Hematopoietic multipotent progenitor cell treated with erythropoietin and hydrocortisone succinate and interleukin-3 and kit ligand, for 6 days (in vitro differentiated cells): ENCODE measurements around the gene RNASEH2A.
"Not testable (repeated sequence)": the region's sequence is repeated elsewhere in the genome, so short reads cannot be mapped to it uniquely, and the experiment has no call there.

ENCODE experiments used
- DNase-seq: peaks from one replicate; pipeline ENCODE4 v3.0.0-alpha.2; 2015

The RNASEH2A gene

GRCh38 chr19:12834566-12834943 lies 28.2 kb downstream of the RNASEH2A start, which contains the start of gene RTBDN:
Gene RTBDN, minus strand, starts transcription at chr19:12834579. Its CDS starts 4,600 bp downstream, at chr19:12829979.
- peak; percentile 35 for DNase-seq

- peak; percentile 74 for DNase-seq
Observed at GRCh38 chr19:12834976-12835757, 28.8 kb downstream of the RNASEH2A start.

GRCh38 chr19:12836529-12836863 lies 30.1 kb downstream of the RNASEH2A start:
- no peak for DNase-seq

GRCh38 chr19:12837225-12837624 lies 30.8 kb downstream of the RNASEH2A start:
- DNase-seq = no peak

GRCh38 chr19:12838182-12838885 lies 31.9 kb downstream of the RNASEH2A start, which contains the start of gene MAST1:
Gene MAST1, plus strand, starts transcription at chr19:12838515. Its CDS starts 58 bp downstream, at chr19:12838573.
- peak; percentile 75 for DNase-seq

GRCh38 chr19:12838886-12839756 lies 32.7 kb downstream of the RNASEH2A start:
- peak; percentile 44 for DNase-seq

- peak; percentile 95 for DNase-seq
Observed at GRCh38 chr19:12840091-12841079, 34.0 kb downstream of the RNASEH2A start.

- peak; percentile 78 for DNase-seq
Observed at GRCh38 chr19:12841094-12841493, 34.7 kb downstream of the RNASEH2A start.

GRCh38 chr19:12842511-12842910 lies 36.1 kb downstream of the RNASEH2A start:
- DNase-seq = no peak

- DNase-seq = no peak
Observed at GRCh38 chr19:12843328-12843727, 36.9 kb downstream of the RNASEH2A start.

GRCh38 chr19:12843999-12844732 lies 37.8 kb downstream of the RNASEH2A start:
- no peak for DNase-seq

- DNase-seq = not testable (repeated sequence)
Observed at GRCh38 chr19:12846613-12847012, 40.2 kb downstream of the RNASEH2A start.

GRCh38 chr19:12847159-12848139 lies 41.1 kb downstream of the RNASEH2A start:
- peak; percentile 78 for DNase-seq

GRCh38 chr19:12856653-12857052 lies 50.3 kb downstream of the RNASEH2A start:
- DNase-seq = peak; percentile 74

GRCh38 chr19:12858041-12858928 lies 51.9 kb downstream of the RNASEH2A start:
- DNase-seq = no peak

GRCh38 chr19:12859546-12859945 lies 53.2 kb downstream of the RNASEH2A start:
- DNase-seq = no peak
